CD4-positive, CD25-positive, alpha-beta regulatory T cell (primary cell): Measurements from ENCODE around the gene NOX3. TPM values are rescaled to one million over a fixed set of nuclear protein-coding genes. Genes with fewer than 3 reads are reported as not detected.

Source experiments
- ATAC-seq, 2 donors: fragments of 150-1000 bp; cut with Tn5 transposase; one replicate each; pipeline ENCODE4 v1.10.0; 2021; ENCODE audit warnings: low read depth in 2 of 2, moderate number of reproducible peaks in 2 of 2, moderate library complexity in 1 of 2
- DNase-seq, 3 donors: peaks; one replicate each; pipeline versions ENCODE4 v3.0.0 to v3.0.0-alpha.2; 2012 to 2022; ENCODE audit warnings: mixed read lengths in 1 of 3
- H3K27ac ChIP-seq: one replicate; pipeline ENCODE4 v1.7.0; 2013; ENCODE audit warnings: mild to moderate bottlenecking, low read length; ENCODE audit not compliant: insufficient read depth, poor library complexity, severe bottlenecking
- H3K27me3 ChIP-seq: one replicate; pipeline ENCODE4 v1.7.0; 2013; ENCODE audit warnings: low read length; ENCODE audit not compliant: control insufficient read depth, insufficient read depth
- H3K36me3 ChIP-seq: one replicate; pipeline ENCODE4 v1.7.0; 2013; ENCODE audit warnings: mild to moderate bottlenecking, low read length, moderate library complexity; ENCODE audit not compliant: control insufficient read depth, insufficient read depth
- H3K4me1 ChIP-seq: 2 replicates; pipeline ENCODE4 v1.7.0; 2013; ENCODE audit warnings: mild to moderate bottlenecking, low read length; ENCODE audit not compliant: insufficient read depth, control insufficient read depth, poor library complexity, severe bottlenecking
- H3K4me3 ChIP-seq: one replicate; pipeline ENCODE4 v1.7.0; 2013; ENCODE audit warnings: low read depth, mild to moderate bottlenecking, low read length, moderate library complexity
- H3K9me3 ChIP-seq, 2 experiments: 1 replicate in 1 of 2; 2 replicates in 1 of 2; pipeline ENCODE4 v1.7.0; 2013; ENCODE audit warnings: low read length in 2 of 2, mild to moderate bottlenecking in 1 of 2, moderate library complexity in 1 of 2; ENCODE audit not compliant: control insufficient read depth in 2 of 2
- H3K27ac Mint-ChIP-seq, 3 donors: one replicate each; pipeline ENCODE4 v1.8.0; 2020 to 2022; ENCODE audit warnings: mild to moderate bottlenecking in 3 of 3, mixed read lengths in 3 of 3, moderate library complexity in 2 of 3
- H3K27me3 Mint-ChIP-seq: one replicate; pipeline ENCODE4 v1.8.0; 2022; ENCODE audit warnings: mild to moderate bottlenecking, mixed read lengths
- H3K36me3 Mint-ChIP-seq: one replicate; pipeline ENCODE4 v1.8.0; 2020; ENCODE audit warnings: mixed read lengths
- H3K4me1 Mint-ChIP-seq, 4 donors: one replicate each; pipeline ENCODE4 v1.8.0; 2020 to 2022; ENCODE audit warnings: mixed read lengths in 4 of 4, mild to moderate bottlenecking in 1 of 4
- H3K4me3 Mint-ChIP-seq, 4 donors: one replicate each; pipeline ENCODE4 v1.8.0; 2020 to 2022; ENCODE audit warnings: mild to moderate bottlenecking in 4 of 4, mixed read lengths in 4 of 4, moderate library complexity in 3 of 4
- H3K9me3 Mint-ChIP-seq, 7 donors: one replicate each; pipeline ENCODE4 v1.8.0; 2020 to 2022; ENCODE audit warnings: mixed read lengths in 7 of 7, mild to moderate bottlenecking in 3 of 7, moderate library complexity in 2 of 7
- polyA plus RNA-seq, 4 donors: library from polyadenylated mRNA; unstranded; fragments of 300-500 nt; fragmentation: Illumina TruSeq; gene quantifications; one replicate each; pipeline ENCODE4 v1.2.3, GENCODE V29; 2021
- total RNA-seq: library from RNA; stranded (reverse); gene quantifications from one replicate; pipeline ENCODE4 v1.2.3, GENCODE V29; 2022

The NOX3 gene
- total and polyA plus RNA-seq, 5 donors from 2014 or later, result not detected

DNA sequence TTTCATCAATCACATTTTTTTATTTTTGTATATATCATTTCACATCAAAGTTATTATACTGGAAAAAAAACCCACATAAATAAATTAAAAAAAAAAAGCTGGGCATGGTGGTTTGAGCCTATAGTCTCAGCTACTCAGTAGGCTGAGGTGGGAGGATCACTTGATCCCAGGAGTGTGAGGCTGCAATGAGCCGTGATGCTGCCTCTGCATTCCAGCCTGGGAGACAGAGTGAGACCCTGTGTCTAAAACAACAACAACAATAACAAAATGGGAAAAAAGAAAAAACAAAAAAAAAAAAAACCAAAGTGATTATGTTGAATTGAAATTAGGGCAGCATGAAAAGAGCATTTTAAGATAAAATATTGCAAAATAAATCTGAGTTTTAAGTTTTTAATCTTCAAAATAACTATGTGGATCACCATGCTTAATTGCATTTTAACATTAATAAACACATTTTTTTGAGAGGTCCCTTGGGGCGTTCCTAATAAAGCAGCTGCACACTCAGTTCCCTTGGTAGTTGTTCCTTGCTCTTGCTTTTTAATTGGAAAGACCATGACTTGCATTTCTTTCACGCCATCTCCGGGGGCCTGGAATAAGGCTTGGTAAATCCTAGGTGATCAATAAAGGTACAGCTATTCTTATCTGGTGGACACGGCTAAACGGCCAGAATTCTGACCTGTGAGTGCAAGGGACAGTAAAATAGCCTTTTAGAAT lies 15.1 kb downstream of the NOX3 start:
- Mint-ChIP-seq H3K27ac (no peak overlapping the region), H3K36me3 (no peaks in the 10 kb centered on the region), H3K4me1 (no peaks in the 10 kb centered on the region), H3K4me3 (no peak overlapping the region), H3K9me3 (no peaks in the 10 kb centered on the region), H3K27me3 (peaks cover 4% of the 10 kb centered on the region)
- Histone ChIP-seq H3K36me3 (no peaks in the 10 kb centered on the region), H3K27me3 (no peaks in the 10 kb centered on the region), H3K27ac (no peak overlapping the region), H3K4me1 (no peaks in the 10 kb centered on the region), H3K4me3 (no peak overlapping the region), H3K9me3 (no peaks in the 10 kb centered on the region)
- ATAC-seq (no peak), DNase-seq (no peak)

DNA sequence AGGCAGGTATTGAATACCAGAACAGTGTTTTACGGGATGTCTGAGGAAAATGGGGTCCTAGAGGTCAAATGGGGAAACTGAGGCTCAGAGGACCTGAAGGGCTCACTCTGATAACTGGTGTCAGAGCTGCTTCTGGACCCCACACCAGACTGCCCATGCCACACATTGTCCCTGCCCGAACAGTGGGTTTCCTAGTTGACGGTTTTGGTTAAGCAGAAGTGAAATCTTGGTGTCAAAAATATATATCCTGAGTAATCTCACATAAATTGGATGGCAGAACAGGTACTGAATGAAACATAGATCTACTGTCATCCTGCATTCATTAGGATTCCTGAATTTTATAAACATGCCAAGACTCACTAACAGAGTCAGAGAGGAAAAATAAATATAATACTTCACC lies 16.3 kb downstream of the NOX3 start:
- Mint-ChIP-seq H3K9me3 (no peaks in the 10 kb centered on the region), H3K27ac (no peak overlapping the region), H3K4me3 (no peak overlapping the region), H3K4me1 (no peaks in the 10 kb centered on the region), H3K36me3 (no peaks in the 10 kb centered on the region), H3K27me3 (peaks cover 4% of the 10 kb centered on the region)
- ATAC-seq (no peak), DNase-seq (no peak)
- Histone ChIP-seq H3K27ac (no peak overlapping the region), H3K27me3 (no peaks in the 10 kb centered on the region), H3K4me3 (no peak overlapping the region), H3K4me1 (no peaks in the 10 kb centered on the region), H3K9me3 (no peaks in the 10 kb centered on the region), H3K36me3 (no peaks in the 10 kb centered on the region)

DNA sequence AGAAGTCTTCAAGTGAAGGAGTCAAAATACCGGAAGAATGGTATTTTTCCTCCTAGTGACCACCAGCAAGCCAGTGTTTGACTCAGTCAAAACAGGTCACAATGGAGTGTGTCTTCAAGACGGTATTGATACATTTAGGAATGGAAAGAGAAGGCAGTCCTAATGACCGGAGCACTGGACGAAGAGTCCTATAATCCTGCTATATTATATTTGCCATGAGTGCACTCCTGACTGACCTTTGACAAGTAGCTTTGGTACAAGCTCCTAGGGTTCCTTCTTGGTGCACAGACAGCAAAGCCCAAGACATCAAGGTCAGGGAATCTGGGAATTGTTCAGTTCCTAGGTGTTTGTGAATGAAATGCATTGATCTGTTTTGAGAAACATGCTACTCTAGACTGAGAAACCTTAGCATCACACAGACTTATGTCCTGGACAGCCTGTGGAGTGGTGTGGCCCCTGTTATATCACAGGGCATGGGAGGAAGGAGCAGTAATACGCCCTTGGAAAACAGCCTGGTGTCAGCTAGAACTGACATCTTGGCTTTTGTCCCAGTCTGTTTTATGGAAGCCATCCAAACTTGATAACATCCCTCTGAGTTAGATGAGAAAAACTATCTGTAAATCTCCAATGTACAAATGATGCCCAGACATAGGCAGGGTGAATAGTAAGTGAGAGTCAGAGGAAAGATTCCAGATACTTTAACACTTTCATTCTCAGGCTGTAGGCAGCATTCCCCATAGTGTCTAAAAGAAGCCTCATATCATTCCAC lies 18.5 kb downstream of the NOX3 start:
- Mint-ChIP-seq H3K4me3 (no peak overlapping the region), H3K4me1 (no peaks in the 10 kb centered on the region), H3K9me3 (no peaks in the 10 kb centered on the region), H3K36me3 (no peaks in the 10 kb centered on the region), H3K27ac (peak overlapping the region in 1 of 3 donors; percentile 2), H3K27me3 (peaks cover 4% of the 10 kb centered on the region)
- H3K27ac ChIP-seq, result no peak overlapping the region
- no peak for DNase-seq
- ATAC-seq, result no peak
- no peaks in the 10 kb centered on the region for H3K36me3 ChIP-seq
- H3K27me3 ChIP-seq, result no peaks in the 10 kb centered on the region
- H3K9me3 ChIP-seq, result no peaks in the 10 kb centered on the region
- no peak overlapping the region for H3K4me3 ChIP-seq
- H3K4me1 ChIP-seq, result no peaks in the 10 kb centered on the region

- H3K27me3 Mint-ChIP-seq, result no peaks in the 10 kb centered on the region
- no peak for ATAC-seq
- no peaks in the 10 kb centered on the region for H3K9me3 Mint-ChIP-seq
- no peak overlapping the region for H3K4me3 Mint-ChIP-seq
- Histone ChIP-seq H3K4me1 (no peaks in the 10 kb centered on the region), H3K36me3 (no peaks in the 10 kb centered on the region), H3K4me3 (no peak overlapping the region), H3K9me3 (no peaks in the 10 kb centered on the region), H3K27me3 (no peaks in the 10 kb centered on the region), H3K27ac (no peak overlapping the region)
- DNase-seq, result no peak
- H3K36me3 Mint-ChIP-seq, result no peaks in the 10 kb centered on the region
- no peak overlapping the region for H3K27ac Mint-ChIP-seq
- H3K4me1 Mint-ChIP-seq, result no peaks in the 10 kb centered on the region
Measured at GRCh38 chr6:155434829-155435423, 20.7 kb downstream of the NOX3 start.

- Mint-ChIP-seq H3K4me3 (no peak overlapping the region), H3K4me1 (peaks cover 0 to 2% (median 0%) of the 10 kb centered on the region in 4 donors), H3K27me3 (no peaks in the 10 kb centered on the region), H3K27ac (no peak overlapping the region), H3K36me3 (no peaks in the 10 kb centered on the region), H3K9me3 (no peaks in the 10 kb centered on the region)
- ATAC-seq, result no peak
- H3K4me1 ChIP-seq, result no peaks in the 10 kb centered on the region
- H3K27ac ChIP-seq, result no peak overlapping the region
- no peak overlapping the region for H3K4me3 ChIP-seq
- H3K27me3 ChIP-seq, result no peaks in the 10 kb centered on the region
- no peaks in the 10 kb centered on the region for H3K9me3 ChIP-seq
- no peak for DNase-seq
- H3K36me3 ChIP-seq, result no peaks in the 10 kb centered on the region
Measured at GRCh38 chr6:155434096-155434495, 21.5 kb downstream of the NOX3 start.

DNA sequence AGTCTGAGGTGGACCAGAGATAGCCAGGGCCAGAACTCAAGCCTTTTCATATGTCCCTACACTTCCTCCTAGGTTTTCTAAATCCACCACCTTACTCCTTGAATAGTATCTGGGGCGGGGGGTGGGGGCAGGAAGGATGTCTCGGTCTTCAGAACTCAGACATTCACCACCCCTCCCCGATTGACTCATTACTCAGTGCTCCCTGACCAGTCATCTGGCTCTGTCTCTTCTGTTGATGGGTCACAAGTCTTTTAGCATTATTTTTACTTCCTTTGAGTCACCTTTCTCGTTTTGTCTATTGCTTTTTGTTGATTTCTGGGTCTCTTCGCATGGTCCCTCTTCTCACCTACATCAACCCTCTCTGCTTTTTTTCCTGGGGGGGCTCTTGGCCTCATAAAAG lies 23.3 kb downstream of the NOX3 start:
- Mint-ChIP-seq H3K27ac (no peak overlapping the region), H3K27me3 (no peaks in the 10 kb centered on the region), H3K36me3 (no peaks in the 10 kb centered on the region), H3K4me1 (peaks cover 0 to 2% (median 0%) of the 10 kb centered on the region in 4 donors), H3K9me3 (no peaks in the 10 kb centered on the region), H3K4me3 (no peak overlapping the region)
- Histone ChIP-seq H3K27ac (no peak overlapping the region), H3K4me1 (no peaks in the 10 kb centered on the region), H3K4me3 (no peak overlapping the region), H3K36me3 (no peaks in the 10 kb centered on the region), H3K27me3 (no peaks in the 10 kb centered on the region), H3K9me3 (no peaks in the 10 kb centered on the region)
- no peak for ATAC-seq
- DNase-seq, result no peak

DNA sequence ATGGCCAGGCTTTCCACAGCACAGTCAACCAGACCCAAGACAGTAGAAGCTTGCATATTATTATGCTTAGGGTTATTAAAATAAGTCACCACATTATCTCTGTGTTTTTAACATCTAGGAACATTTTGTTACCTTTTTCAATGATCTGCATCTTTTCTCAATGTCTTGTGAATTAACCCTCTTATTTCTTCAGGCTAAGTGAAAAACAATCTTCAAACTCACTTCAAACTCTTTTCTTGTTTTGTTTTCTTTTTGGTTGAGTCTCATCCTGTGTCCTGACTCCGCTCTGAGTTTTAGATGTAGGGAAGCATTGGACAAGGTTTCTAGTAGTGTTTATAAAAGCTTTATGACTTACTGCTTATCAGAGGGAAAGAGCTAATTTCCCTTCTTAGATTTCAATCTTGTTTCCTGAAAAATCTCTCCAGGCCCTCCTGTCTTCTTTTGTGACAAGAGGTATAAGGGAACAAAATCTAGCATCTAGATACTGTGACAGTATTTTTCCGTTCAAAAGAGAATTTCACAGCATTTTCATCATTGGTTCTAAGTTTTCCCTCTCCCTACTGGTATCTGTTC lies 26.2 kb downstream of the NOX3 start:
- H3K4me1 Mint-ChIP-seq, result peaks cover 0 to 9% (median 1%) of the 10 kb centered on the region in 4 donors
- no peaks in the 10 kb centered on the region for H3K36me3 Mint-ChIP-seq
- no peaks in the 10 kb centered on the region for H3K4me1 ChIP-seq
- no peaks in the 10 kb centered on the region for H3K9me3 Mint-ChIP-seq
- no peaks in the 10 kb centered on the region for H3K27me3 ChIP-seq
- H3K27ac Mint-ChIP-seq, result no peak overlapping the region
- no peak for ATAC-seq
- no peaks in the 10 kb centered on the region for H3K27me3 Mint-ChIP-seq
- no peak overlapping the region for H3K4me3 ChIP-seq
- H3K27ac ChIP-seq, result no peak overlapping the region
- H3K36me3 ChIP-seq, result no peaks in the 10 kb centered on the region
- DNase-seq, result no peak
- no peak overlapping the region for H3K4me3 Mint-ChIP-seq
- no peaks in the 10 kb centered on the region for H3K9me3 ChIP-seq
